ENCODE results near the gene ALDH16A1. TPM values are rescaled to one million over a fixed set of nuclear protein-coding genes. Genes with fewer than 3 reads are reported as not detected.

ALDH16A1 gene
- total and polyA plus RNA-seq, 2 donors (not counting 3 experiments of a cell fraction or from before 2014, with no cell fraction given): 27.6 to 33.2 TPM

DNA sequence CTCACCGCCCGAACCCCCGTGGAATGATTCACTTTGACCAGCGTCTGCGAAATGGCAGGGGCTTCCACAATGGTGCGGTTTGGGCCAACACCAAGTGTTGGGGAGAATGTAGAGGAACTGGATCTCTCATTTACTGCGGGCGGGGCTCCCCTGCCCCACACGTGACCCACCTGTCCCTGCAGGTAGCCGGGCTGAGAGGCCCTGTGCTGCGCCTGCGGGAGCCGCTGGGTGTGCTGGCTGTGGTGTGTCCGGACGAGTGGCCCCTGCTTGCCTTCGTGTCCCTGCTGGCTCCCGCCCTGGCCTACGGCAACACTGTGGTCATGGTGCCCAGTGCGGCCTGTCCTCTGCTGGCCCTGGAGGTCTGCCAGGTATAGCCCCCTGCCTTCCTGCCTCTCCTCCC lies 15.2 kb downstream of the ALDH16A1 start:
- Histone ChIP-seq H3K27me3 (ENCODE audit: control insufficient read depth in 2 of 2, insufficient read depth in 2 of 2, low read length in 2 of 2) (no peaks in the 10 kb centered on the region), H2AFZ (ENCODE audit: low read depth, low read length) (no peak overlapping the region), H3K9me3 (replicated peaks; ENCODE audit: control insufficient read depth, insufficient read depth, low read length) (no peaks in the 10 kb centered on the region), H3K79me2 (ENCODE audit: control insufficient read depth, insufficient read depth, low read length) (no peaks in the 10 kb centered on the region), H3K4me1 (ENCODE audit: control insufficient read depth, extremely low read depth, insufficient read depth, low read length) (no peaks in the 10 kb centered on the region), H3K9me1 (replicated peaks; ENCODE audit: control insufficient read depth, extremely low read depth, insufficient read depth, low read length) (no peaks in the 10 kb centered on the region), H3K4me2 (ENCODE audit: insufficient read depth, low read length) (no peak overlapping the region), H3K9ac (replicated peaks; ENCODE audit: extremely low read depth, insufficient read depth, low read length) (no peak overlapping the region), H4K20me1 (replicated peaks; ENCODE audit: control insufficient read depth, extremely low read depth, insufficient read depth, low read length) (no peaks in the 10 kb centered on the region), H3K4me3 (replicated peaks in 1 of 3; ENCODE audit: insufficient read depth in 1 of 3, low read depth in 1 of 3, low read length in 3 of 3) (no peak overlapping the region), H3K36me3 (ENCODE audit: control insufficient read depth in 2 of 2, extremely low read depth in 1 of 2, insufficient read depth in 2 of 2, low read length in 2 of 2) (peaks cover 0 to 12% of the 10 kb centered on the region in 2 experiments), H3K27ac (ENCODE audit: insufficient read depth, low read depth, low read length) (no peak overlapping the region)
- DNase-seq (ENCODE audit: low read depth, low spot score): no peak
- ChIA-PET POLR2A (no interaction called here), CTCF (interaction anchor here (1.3 kb wide), 1 partner anchor 11 kb away, joined by 3 read pairs; no protein-coding TSS in a partner anchor)
- intact Hi-C loops (cut with micrococcal nuclease): no loop called here
- dilution Hi-C loops (cut with MboI; ENCODE audit: extremely low pct_ligation_motif_present, low sequenced_read_pairs): no loop called here
- no TSS peak for BruUV-seq (replicated peaks)
- no peak for FAIRE-seq
- TF ChIP-seq JUN (IDR thresholded peaks at IDR 0.05; ENCODE audit: borderline replicate concordance, insufficient read depth, insufficient read length, low read depth): no peak

DNA sequence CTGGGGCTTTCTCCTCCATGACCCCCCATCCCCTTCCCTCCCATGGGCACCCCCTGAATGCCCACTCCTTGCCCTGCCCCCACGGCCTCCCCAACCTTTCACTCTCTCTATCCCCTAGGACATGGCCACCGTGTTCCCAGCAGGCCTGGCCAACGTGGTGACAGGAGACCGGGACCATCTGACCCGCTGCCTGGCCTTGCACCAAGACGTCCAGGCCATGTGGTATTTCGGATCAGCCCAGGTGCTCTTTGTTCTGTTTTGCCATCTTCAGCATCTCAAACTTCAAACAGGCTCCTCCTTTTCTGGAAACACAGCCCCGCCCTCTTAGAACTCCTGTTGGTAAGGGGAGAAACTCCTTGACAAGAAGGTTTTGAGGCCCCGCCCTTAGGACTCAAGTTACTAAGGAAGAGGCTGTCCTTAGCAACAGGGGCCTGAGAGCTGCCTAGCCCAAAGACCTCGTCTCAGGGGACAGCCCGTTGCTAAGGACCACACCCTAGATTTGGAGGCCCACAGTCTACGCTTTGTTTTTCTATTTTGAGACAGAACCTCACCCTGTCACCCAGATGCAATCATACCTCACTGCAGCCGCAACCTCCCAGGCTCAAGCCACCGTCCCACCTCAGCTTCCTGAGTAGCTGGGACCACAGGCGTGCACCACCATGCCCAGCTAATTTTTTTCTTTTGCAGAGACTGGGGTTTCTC lies 15.9 kb downstream of the ALDH16A1 start:
- BruUV-seq (replicated peaks): no TSS peak
- Histone ChIP-seq H3K27ac (ENCODE audit: insufficient read depth, low read depth, low read length) (no peak overlapping the region), H3K9me3 (replicated peaks; ENCODE audit: control insufficient read depth, insufficient read depth, low read length) (no peaks in the 10 kb centered on the region), H3K4me1 (ENCODE audit: control insufficient read depth, extremely low read depth, insufficient read depth, low read length) (peaks cover 4% of the 10 kb centered on the region), H3K79me2 (ENCODE audit: control insufficient read depth, insufficient read depth, low read length) (no peaks in the 10 kb centered on the region), H3K36me3 (ENCODE audit: control insufficient read depth in 2 of 2, extremely low read depth in 1 of 2, insufficient read depth in 2 of 2, low read length in 2 of 2) (peaks cover 0 to 12% of the 10 kb centered on the region in 2 experiments), H2AFZ (ENCODE audit: low read depth, low read length) (no peak overlapping the region), H3K9me1 (replicated peaks; ENCODE audit: control insufficient read depth, extremely low read depth, insufficient read depth, low read length) (no peaks in the 10 kb centered on the region), H3K27me3 (ENCODE audit: control insufficient read depth in 2 of 2, insufficient read depth in 2 of 2, low read length in 2 of 2) (no peaks in the 10 kb centered on the region), H3K9ac (replicated peaks; ENCODE audit: extremely low read depth, insufficient read depth, low read length) (no peak overlapping the region), H3K4me2 (ENCODE audit: insufficient read depth, low read length) (no peak overlapping the region), H4K20me1 (replicated peaks; ENCODE audit: control insufficient read depth, extremely low read depth, insufficient read depth, low read length) (no peaks in the 10 kb centered on the region), H3K4me3 (replicated peaks in 1 of 3; ENCODE audit: insufficient read depth in 1 of 3, low read depth in 1 of 3, low read length in 3 of 3) (no peak overlapping the region)
- FAIRE-seq (no peak), DNase-seq (ENCODE audit: low read depth, low spot score) (no peak)
- POLR2A ChIA-PET: no interaction called here
- intact Hi-C loops (cut with micrococcal nuclease) (no loop called here), dilution Hi-C loops (cut with MboI; ENCODE audit: extremely low pct_ligation_motif_present, low sequenced_read_pairs) (no loop called here)
- no peak for TF ChIP-seq FOS (IDR thresholded peaks at IDR 0.05; ENCODE audit: borderline replicate concordance, insufficient read depth, low read length)
- no peak for TF ChIP-seq MYC (IDR thresholded peaks at IDR 0.05; ENCODE audit: low read depth, low read length)
- TF ChIP-seq, protein P1, sequence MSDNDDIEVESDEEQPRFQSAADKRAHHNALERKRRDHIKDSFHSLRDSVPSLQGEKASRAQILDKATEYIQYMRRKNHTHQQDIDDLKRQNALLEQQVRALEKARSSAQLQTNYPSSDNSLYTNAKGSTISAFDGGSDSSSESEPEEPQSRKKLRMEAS (IDR thresholded peaks at IDR 0.05; ENCODE audit: insufficient read depth, insufficient read length): no peak
- CTCF ChIA-PET: interaction anchor here (1.3 kb wide), 1 partner anchor 10 kb away, joined by 3 read pairs; no protein-coding TSS in a partner anchor
